Gastrocnemius medialis (tissue), 4 donors: ENCODE results near the gene PPP1R17.

Experiments used
- POLR2A ChIP-seq, 2 donors: fragments of 450-650 bp; IDR thresholded peaks; one replicate each; pipeline ENCODE4 v1.6.1; 2017; ENCODE audit warnings: antibody characterized with exemption in 2 of 2, mild to moderate bottlenecking in 2 of 2, moderate library complexity in 2 of 2
- TF ChIP-seq, protein P1 (sequence below), 5 experiments: fragments of 450-650 bp in 3 of 5; fragments of 200-600 bp in 2 of 5; sonication (generic) in 2 of 5; IDR thresholded peaks in 4 of 5; conservative IDR thresholded peaks in 1 of 5; 1 replicate in 4 of 5; 2 replicates in 1 of 5; pipeline ENCODE4 v1.5.1; 2016 to 2019; ENCODE audit warnings: antibody characterized with exemption in 5 of 5, mild to moderate bottlenecking in 3 of 5, moderate library complexity in 3 of 5

DNA sequence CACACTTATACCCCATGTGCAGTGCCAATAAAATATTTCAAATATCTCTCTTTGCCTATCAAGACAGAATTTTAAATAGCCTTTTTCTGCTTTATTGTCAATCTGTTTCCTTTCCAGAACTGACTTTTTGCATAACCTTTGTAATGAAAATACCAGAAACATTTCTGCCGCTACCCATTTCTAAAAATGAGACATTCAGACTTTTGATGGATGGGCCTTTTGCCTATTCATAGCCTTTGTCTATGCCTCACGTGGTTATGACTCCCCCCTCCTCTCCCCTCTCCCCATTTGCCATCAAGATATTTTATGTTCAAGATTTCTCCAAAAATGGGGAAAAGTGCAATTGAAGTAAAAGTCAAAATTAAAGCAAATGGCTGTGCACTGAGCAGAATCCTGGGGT lies 5.9 kb downstream of the PPP1R17 start:
- TF ChIP-seq, protein P1, sequence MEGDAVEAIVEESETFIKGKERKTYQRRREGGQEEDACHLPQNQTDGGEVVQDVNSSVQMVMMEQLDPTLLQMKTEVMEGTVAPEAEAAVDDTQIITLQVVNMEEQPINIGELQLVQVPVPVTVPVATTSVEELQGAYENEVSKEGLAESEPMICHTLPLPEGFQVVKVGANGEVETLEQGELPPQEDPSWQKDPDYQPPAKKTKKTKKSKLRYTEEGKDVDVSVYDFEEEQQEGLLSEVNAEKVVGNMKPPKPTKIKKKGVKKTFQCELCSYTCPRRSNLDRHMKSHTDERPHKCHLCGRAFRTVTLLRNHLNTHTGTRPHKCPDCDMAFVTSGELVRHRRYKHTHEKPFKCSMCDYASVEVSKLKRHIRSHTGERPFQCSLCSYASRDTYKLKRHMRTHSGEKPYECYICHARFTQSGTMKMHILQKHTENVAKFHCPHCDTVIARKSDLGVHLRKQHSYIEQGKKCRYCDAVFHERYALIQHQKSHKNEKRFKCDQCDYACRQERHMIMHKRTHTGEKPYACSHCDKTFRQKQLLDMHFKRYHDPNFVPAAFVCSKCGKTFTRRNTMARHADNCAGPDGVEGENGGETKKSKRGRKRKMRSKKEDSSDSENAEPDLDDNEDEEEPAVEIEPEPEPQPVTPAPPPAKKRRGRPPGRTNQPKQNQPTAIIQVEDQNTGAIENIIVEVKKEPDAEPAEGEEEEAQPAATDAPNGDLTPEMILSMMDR (IDR thresholded peaks at IDR 0.05 in 4 of 5, conservative IDR thresholded peaks at IDR 0.05 in 1 of 5) = no peak
- no peak for TF ChIP-seq POLR2A (IDR thresholded peaks at IDR 0.05)
